Measurements from ENCODE around the gene UBE2J2. TPM values are rescaled to one million over a fixed set of nuclear protein-coding genes. Genes with fewer than 3 reads are reported as not detected.

Gene UBE2J2
- total RNA-seq, 2 donors from 2014 or later = 27.5 to 33.5 TPM

- Histone ChIP-seq H3K27ac (no peak overlapping the region), H3K4me3 (no peak overlapping the region), H3K4me1 (peaks cover 0 to 40% of the 10 kb centered on the region in 2 donors), H3K27me3 (no peaks in the 10 kb centered on the region), H3K9me3 (no peaks in the 10 kb centered on the region), H3K36me3 (peaks cover 63% of the 10 kb centered on the region)
- no peak for TF ChIP-seq CTCF (IDR thresholded peaks at IDR 0.05)
- DNase-seq (ENCODE audit: low spot score) = no peak
These were observed 48.3 kb downstream of the UBE2J2 start for GRCh38 chr1:1225238-1225845.

GRCh38 chr1:1223891-1224290 lies 49.8 kb downstream of the UBE2J2 start:
- no peaks in the 10 kb centered on the region for H3K9me3 ChIP-seq
- no peak overlapping the region for H3K4me3 ChIP-seq
- peaks cover 70% of the 10 kb centered on the region for H3K36me3 ChIP-seq
- no peak overlapping the region for H3K27ac ChIP-seq
- no peaks in the 10 kb centered on the region for H3K27me3 ChIP-seq
- TF ChIP-seq CTCF (IDR thresholded peaks at IDR 0.05) = no peak
- H3K4me1 ChIP-seq = peaks cover 0 to 26% of the 10 kb centered on the region in 2 donors
- no peak for DNase-seq (ENCODE audit: low spot score)

- no peak overlapping the region for H3K4me3 ChIP-seq
- no peak overlapping the region for H3K27ac ChIP-seq
- no peaks in the 10 kb centered on the region for H3K27me3 ChIP-seq
- TF ChIP-seq CTCF (IDR thresholded peaks at IDR 0.05) = no peak
- no peak for DNase-seq (ENCODE audit: low spot score)
- H3K36me3 ChIP-seq = peaks cover 71% of the 10 kb centered on the region
- H3K9me3 ChIP-seq = no peaks in the 10 kb centered on the region
- peaks cover 0 to 20% of the 10 kb centered on the region in 2 donors for H3K4me1 ChIP-seq
These were observed 50.3 kb downstream of the UBE2J2 start for GRCh38 chr1:1223321-1223720.

- peaks cover 70% of the 10 kb centered on the region for H3K36me3 ChIP-seq
- H3K27me3 ChIP-seq = no peaks in the 10 kb centered on the region
- H3K9me3 ChIP-seq = no peaks in the 10 kb centered on the region
- no peak for TF ChIP-seq CTCF (IDR thresholded peaks at IDR 0.05)
- no peak overlapping the region for H3K27ac ChIP-seq
- H3K4me3 ChIP-seq = no peak overlapping the region
- peaks cover 0 to 20% of the 10 kb centered on the region in 2 donors for H3K4me1 ChIP-seq
- DNase-seq (ENCODE audit: low spot score) = no peak
These were observed 51.0 kb downstream of the UBE2J2 start for GRCh38 chr1:1222575-1223225.

- Histone ChIP-seq H3K27ac (no peak overlapping the region), H3K4me1 (peaks cover 0 to 20% of the 10 kb centered on the region in 2 donors), H3K4me3 (no peak overlapping the region), H3K27me3 (no peaks in the 10 kb centered on the region), H3K36me3 (peaks cover 71% of the 10 kb centered on the region), H3K9me3 (no peaks in the 10 kb centered on the region)
- no peak for DNase-seq (ENCODE audit: low spot score)
- TF ChIP-seq CTCF (IDR thresholded peaks at IDR 0.05) = no peak
These were observed 51.6 kb downstream of the UBE2J2 start for GRCh38 chr1:1221887-1222574.

Data from right atrium auricular region (tissue), 2 donors.